OCI-LY3 (cell line): ENCODE results near the gene CFD.

ENCODE experiments used
- H2AFZ ChIP-seq: fragments of 200-600, 300-600 bp; shearing (Covaris generic); 2 replicates; pipeline ENCODE4 v1.6.0; 2014; ENCODE audit warnings: antibody characterized with exemption, low read depth, low read length
- H3K27ac ChIP-seq: fragments of 200-600, 300-600 bp; sonication (generic); 2 replicates; pipeline ENCODE4 v1.5.1; 2014; ENCODE audit warnings: mild to moderate bottlenecking, low read length, moderate library complexity, mixed read lengths
- H3K27me3 ChIP-seq: fragments of 200-600, 300-600 bp; sonication (generic); 2 replicates; pipeline ENCODE4 v1.6.1; 2014; ENCODE audit warnings: low read depth, low read length, mixed read lengths
- H3K36me3 ChIP-seq: fragments of 200-600, 300-600 bp; sonication (generic); replicated peaks from 2 replicates; pipeline ENCODE3; 2014; ENCODE audit warnings: low read depth, low read length, mixed read lengths
- H3K4me1 ChIP-seq: fragments of 300-600, 200-600 bp; sonication (generic); 2 replicates; pipeline ENCODE4 v1.6.1; 2014; ENCODE audit warnings: low read length, mixed read lengths
- H3K4me2 ChIP-seq: fragments of 200-600, 300-600 bp; sonication (generic); 2 replicates; pipeline ENCODE4 v1.6.1; 2014; ENCODE audit warnings: low read length, mixed read lengths
- H3K4me3 ChIP-seq: fragments of 300-600, 200-600 bp; sonication (generic); 2 replicates; pipeline ENCODE4 v1.5.1; 2014; ENCODE audit warnings: antibody characterized with exemption, mild to moderate bottlenecking, low read length, moderate library complexity
- H3K79me2 ChIP-seq: fragments of 300-600, 200-600 bp; shearing (Covaris generic); 2 replicates; pipeline ENCODE4 v1.6.1; 2014; ENCODE audit warnings: mild to moderate bottlenecking, low read length, mixed read lengths
- H3K9ac ChIP-seq: fragments of 300-600, 200-600 bp; shearing (Covaris generic); 2 replicates; pipeline ENCODE4 v1.6.0; 2014; ENCODE audit warnings: mild to moderate bottlenecking, low read length, moderate library complexity
- H3K9me3 ChIP-seq: fragments of 200-600, 300-600 bp; shearing (Covaris generic); 2 replicates; pipeline ENCODE4 v1.6.1; 2014; ENCODE audit warnings: low read length, mixed read lengths; ENCODE audit not compliant: insufficient read depth
- H4K20me1 ChIP-seq: fragments of 200-600, 300-600 bp; sonication (generic); 2 replicates; pipeline ENCODE4 v1.6.1; 2016; ENCODE audit warnings: low read length, mixed read lengths; ENCODE audit not compliant: insufficient read depth
- CTCF ChIP-seq: fragments of 200-600, 300-600 bp; sonication (generic); IDR thresholded peaks from 2 replicates; pipeline ENCODE4 v1.5.1; 2014; ENCODE audit warnings: antibody characterized with exemption, low read length, low read depth
- EZH2phosphoT487 ChIP-seq: fragments of 200-600 bp; shearing (Covaris generic); IDR thresholded peaks from 2 replicates; pipeline ENCODE4 v1.6.1; 2018; ENCODE audit warnings: antibody characterized with exemption, mixed run types, low read depth

CFD gene

DNA sequence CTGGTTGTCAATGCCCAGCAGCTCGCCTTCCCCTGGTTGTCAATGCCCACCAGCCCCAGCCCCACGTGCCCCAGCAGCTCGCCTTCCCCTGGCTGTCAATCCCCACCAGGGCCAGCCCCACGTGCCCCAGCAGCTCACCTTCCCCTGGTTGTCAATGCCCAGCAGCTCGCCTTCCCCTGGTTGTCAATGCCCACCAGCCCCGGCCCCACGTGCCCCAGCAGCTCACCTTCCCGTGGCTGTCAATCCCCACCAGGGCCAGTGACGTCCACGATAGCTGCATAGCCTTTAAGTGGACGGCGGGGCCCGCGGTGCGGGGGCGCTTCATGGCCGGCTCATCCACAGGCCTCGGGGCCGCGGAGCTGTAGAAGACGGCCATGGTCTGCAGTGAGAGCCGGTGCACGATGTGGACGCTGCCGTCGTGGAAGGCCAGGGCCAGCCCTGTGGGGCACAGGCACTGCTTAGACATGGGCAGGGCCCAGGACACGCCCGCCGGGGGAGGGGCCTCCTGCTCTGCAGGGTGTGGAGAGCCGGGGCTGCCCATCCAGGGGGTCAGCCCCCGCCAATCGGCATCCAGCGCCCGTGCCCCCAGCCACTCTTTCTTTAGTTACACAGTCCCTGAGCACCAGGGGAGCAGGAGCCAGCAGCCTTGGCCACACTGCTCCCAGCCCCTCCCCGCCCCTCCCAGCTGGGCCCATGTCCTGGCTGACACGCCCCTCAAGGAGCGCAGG lies 20.4 kb downstream of the CFD start:
- Histone ChIP-seq H3K4me1 (no peaks in the 10 kb centered on the region), H3K4me3 (no peak overlapping the region), H3K79me2 (no peaks in the 10 kb centered on the region), H4K20me1 (0 out of 2 replicates have a peak, but pooled peaks cover 6% of the 10 kb centered on the region), H3K36me3 (peaks cover 36% of the 10 kb centered on the region), H3K9ac (no peak overlapping the region), H3K27me3 (no peaks in the 10 kb centered on the region), H2AFZ (no peak overlapping the region), H3K4me2 (no peak overlapping the region), H3K27ac (no peak overlapping the region), H3K9me3 (no peaks in the 10 kb centered on the region)
- no peak for TF ChIP-seq EZH2phosphoT487
- no peak for TF ChIP-seq CTCF

- Histone ChIP-seq H3K27ac (no peak overlapping the region), H3K9ac (no peak overlapping the region), H4K20me1 (0 out of 2 replicates have a peak, but pooled peaks cover 6% of the 10 kb centered on the region), H3K79me2 (no peaks in the 10 kb centered on the region), H3K36me3 (peaks cover 47% of the 10 kb centered on the region), H3K9me3 (no peaks in the 10 kb centered on the region), H2AFZ (no peak overlapping the region), H3K4me2 (no peak overlapping the region), H3K4me3 (no peak overlapping the region), H3K27me3 (no peaks in the 10 kb centered on the region), H3K4me1 (no peaks in the 10 kb centered on the region)
- TF ChIP-seq EZH2phosphoT487, result no peak
- no peak for TF ChIP-seq CTCF
Observed at GRCh38 chr19:881385-882071, 22.1 kb downstream of the CFD start.

DNA sequence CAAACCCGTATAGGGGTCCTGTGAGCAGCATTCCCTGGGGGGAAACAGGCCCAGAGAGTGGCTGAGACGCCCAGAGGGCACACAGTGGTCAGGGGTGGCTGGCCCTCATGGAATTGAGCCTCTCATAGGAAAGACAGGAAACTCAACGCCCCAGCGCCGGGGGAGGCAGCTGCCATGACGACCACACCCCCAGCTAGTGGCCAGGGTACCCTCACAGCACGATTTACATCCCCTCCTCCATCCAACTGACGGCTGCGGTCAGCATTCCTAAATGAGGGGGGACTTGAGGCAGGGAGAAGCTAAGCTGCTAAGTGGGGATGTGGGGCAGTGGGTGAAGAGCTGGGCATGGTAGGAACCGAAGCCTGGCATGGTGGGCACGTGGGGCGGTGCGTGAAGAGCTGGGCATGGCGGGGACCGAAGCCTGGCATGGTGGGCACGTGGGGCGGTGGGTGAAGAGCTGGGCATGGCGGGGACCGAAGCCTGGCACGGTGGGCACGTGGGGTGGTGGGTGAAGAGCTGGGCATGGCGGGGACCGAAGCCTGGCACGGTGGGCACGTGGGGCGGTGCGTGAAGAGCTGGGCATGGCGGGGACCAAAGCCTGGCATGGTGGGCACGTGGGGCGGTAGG lies 23.5 kb downstream of the CFD start:
- peaks cover 50% of the 10 kb centered on the region for H3K36me3 ChIP-seq

More for the DNA sequence above, 23.5 kb downstream of the CFD start:
- Histone ChIP-seq H2AFZ (no peak overlapping the region), H3K79me2 (no peaks in the 10 kb centered on the region), H3K27me3 (no peaks in the 10 kb centered on the region), H3K9me3 (no peaks in the 10 kb centered on the region), H3K27ac (no peak overlapping the region), H3K9ac (no peak overlapping the region), H3K4me1 (no peaks in the 10 kb centered on the region), H4K20me1 (0 out of 2 replicates have a peak, but pooled peaks cover 6% of the 10 kb centered on the region), H3K4me2 (no peak overlapping the region), H3K4me3 (no peak overlapping the region)
- TF ChIP-seq CTCF (no peak), EZH2phosphoT487 (no peak)
